Adrenal gland (tissue), 12 donors: ENCODE data around the gene C4orf36. TPM values are rescaled to one million over a fixed set of nuclear protein-coding genes. Genes with fewer than 3 reads are reported as not detected.
"Not testable (repeated sequence)": the region's sequence is repeated elsewhere in the genome, so short reads cannot be mapped to it uniquely, and the experiment has no call there.

Experiments
- DNase-seq, 7 donors: peaks; one replicate each; pipeline ENCODE4 v3.0.0-alpha.2; 2019 to 2020
- H3K27ac ChIP-seq, 5 donors: fragments of 200-600 bp; sonication (generic) in 4 of 5; 1 replicate in 3 of 5; 2 replicates in 2 of 5; pipeline versions ENCODE4 v1.5.1 to v1.8.0; 2016 to 2020; ENCODE audit warnings: mild to moderate bottlenecking in 1 of 5
- H3K27me3 ChIP-seq: fragments of 200-600 bp; 2 replicates; pipeline ENCODE4 v1.8.0; 2021
- H3K36me3 ChIP-seq, 2 donors: fragments of 200-600 bp; replicated peaks in 1 of 2; 1 replicate in 1 of 2; 2 replicates in 1 of 2; pipeline versions ENCODE4 v1.5.1 to v1.8.0; 2018 to 2022
- H3K4me1 ChIP-seq, 2 donors: fragments of 200-600 bp; replicated peaks in 1 of 2; 1 replicate in 1 of 2; 2 replicates in 1 of 2; pipeline versions ENCODE4 v1.5.1 to v1.8.0; 2018 to 2021
- H3K4me3 ChIP-seq, 4 donors: fragments of 200-600 bp; sonication (generic) in 3 of 4; one replicate each; pipeline ENCODE4 v1.5.1; 2016 to 2018
- H3K9me3 ChIP-seq, 3 donors: fragments of 200-600 bp; sonication (generic) in 1 of 3; replicated peaks in 1 of 3; 1 replicate in 2 of 3; 2 replicates in 1 of 3; pipeline versions ENCODE4 v1.5.1 to v1.8.0; 2016 to 2021
- POLR2A ChIP-seq, 2 donors: fragments of 450-650 bp; IDR thresholded peaks; one replicate each; pipeline ENCODE4 v1.6.1; 2017; ENCODE audit warnings: antibody characterized with exemption in 2 of 2, mild to moderate bottlenecking in 2 of 2, moderate library complexity in 1 of 2
- WGBS, 4 donors: extraction: QIAGEN DNeasy Blood & Tissue Kit in 2 of 4; methylation state at CpG; one replicate each; pipeline versions ENCODE4 v1.1.5 to v1.1.7; 2013 to 2017; 5-methylcytosine and 5-hydroxymethylcytosine counted together
- intact Hi-C, 2 donors: fragments of 100-400 bp; cut with DNase I; formaldehyde crosslinking; loops; one replicate each; pipeline versions ENCODE4 v1.14.1 to v1.15.0; 2022 to 2023
- polyA plus RNA-seq, 3 donors: library from polyadenylated mRNA; stranded (reverse); fragments of 200-250 nt in 2 of 3; fragments of 350-450 nt in 1 of 3; fragmentation: Illumina TruSeq in 1 of 3; extraction: RNeasy Lipid Tissue Mini Kit (QIAGEN cat#74804) in 1 of 3; gene quantifications; one replicate each; pipeline ENCODE4 v1.2.3, GENCODE V29; 2013 to 2014
- total RNA-seq, 9 donors: library from RNA; depleted of rRNA in 4 of 9; stranded (reverse); fragments of >200 nt in 4 of 9; fragments of 120-200 nt in 1 of 9; fragmentation: NEBNext Ultra II Directional in 1 of 9; extraction: Animal tissue kit (Norgen Biotek cat#: 25700) in 1 of 9; gene quantifications; one replicate each; pipeline versions ENCODE4 v1.1.0 to v1.2.4, GENCODE V29; 2013 to 2023
- TF ChIP-seq, protein P1 (sequence below), 6 experiments: fragments of 450-650 bp in 4 of 6; fragments of 200-600 bp in 2 of 6; sonication (generic) in 1 of 6; IDR thresholded peaks; 1 replicate in 5 of 6; 2 replicates in 1 of 6; pipeline versions ENCODE4 v1.5.1 to v1.8.0; 2016 to 2021; ENCODE audit warnings: antibody characterized with exemption in 6 of 6, mild to moderate bottlenecking in 2 of 6, moderate library complexity in 1 of 6
- donor health status: healthy with polysubstance abuse.
- donor health status: Bipolar disorder and iron deficiency.
- donor health status: DM: yes; HTN: yes; CAD: no.
- donor health status: DM: no; HTN: no; CAD: no.
- donor health status: DM: no; HTN: no; CAD: no.
- donor health status: DM: yes; HTN: yes; CAD: no.

C4orf36 gene
- total and polyA plus RNA-seq, 12 donors, result 0.20 to 2.0 (median 0.55) TPM; not detected in 4

DNA sequence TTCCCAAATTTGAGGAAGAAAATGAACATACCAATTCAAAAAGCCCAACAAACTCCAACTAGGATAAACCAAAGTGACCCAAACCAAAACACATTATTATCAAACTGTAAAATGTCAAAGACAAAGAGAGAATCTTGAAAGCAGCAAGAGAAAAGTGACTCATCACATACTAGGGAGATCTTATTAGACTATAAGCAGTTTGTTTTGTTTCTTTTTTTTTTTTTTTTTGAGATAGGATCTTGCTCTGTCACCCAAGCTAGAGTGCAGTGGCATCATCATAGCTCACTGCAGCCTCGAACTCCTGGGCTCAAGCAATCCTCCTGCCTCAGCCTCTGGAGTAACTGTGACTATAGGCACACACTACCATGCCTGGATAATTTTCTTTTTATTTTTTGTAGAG lies 12.6 kb downstream of the C4orf36 start:
- intact Hi-C loops, result no loop called here
- Histone ChIP-seq H3K27me3 (no peaks in the 10 kb centered on the region), H3K36me3 (no peaks in the 10 kb centered on the region), H3K27ac (no peak overlapping the region), H3K4me3 (no peak overlapping the region), H3K4me1 (no peaks in the 10 kb centered on the region), H3K9me3 (peaks cover 0 to 11% (median 5%) of the 10 kb centered on the region in 3 donors)
- no peak for TF ChIP-seq POLR2A (IDR thresholded peaks at IDR 0.05)
- TF ChIP-seq, protein P1, sequence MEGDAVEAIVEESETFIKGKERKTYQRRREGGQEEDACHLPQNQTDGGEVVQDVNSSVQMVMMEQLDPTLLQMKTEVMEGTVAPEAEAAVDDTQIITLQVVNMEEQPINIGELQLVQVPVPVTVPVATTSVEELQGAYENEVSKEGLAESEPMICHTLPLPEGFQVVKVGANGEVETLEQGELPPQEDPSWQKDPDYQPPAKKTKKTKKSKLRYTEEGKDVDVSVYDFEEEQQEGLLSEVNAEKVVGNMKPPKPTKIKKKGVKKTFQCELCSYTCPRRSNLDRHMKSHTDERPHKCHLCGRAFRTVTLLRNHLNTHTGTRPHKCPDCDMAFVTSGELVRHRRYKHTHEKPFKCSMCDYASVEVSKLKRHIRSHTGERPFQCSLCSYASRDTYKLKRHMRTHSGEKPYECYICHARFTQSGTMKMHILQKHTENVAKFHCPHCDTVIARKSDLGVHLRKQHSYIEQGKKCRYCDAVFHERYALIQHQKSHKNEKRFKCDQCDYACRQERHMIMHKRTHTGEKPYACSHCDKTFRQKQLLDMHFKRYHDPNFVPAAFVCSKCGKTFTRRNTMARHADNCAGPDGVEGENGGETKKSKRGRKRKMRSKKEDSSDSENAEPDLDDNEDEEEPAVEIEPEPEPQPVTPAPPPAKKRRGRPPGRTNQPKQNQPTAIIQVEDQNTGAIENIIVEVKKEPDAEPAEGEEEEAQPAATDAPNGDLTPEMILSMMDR (IDR thresholded peaks at IDR 0.05), result no peak
- no peak for DNase-seq
- 67 to 89% (median 72%) methylated on average over 1 of the region's 1 CpG for WGBS, 4 donors

DNA sequence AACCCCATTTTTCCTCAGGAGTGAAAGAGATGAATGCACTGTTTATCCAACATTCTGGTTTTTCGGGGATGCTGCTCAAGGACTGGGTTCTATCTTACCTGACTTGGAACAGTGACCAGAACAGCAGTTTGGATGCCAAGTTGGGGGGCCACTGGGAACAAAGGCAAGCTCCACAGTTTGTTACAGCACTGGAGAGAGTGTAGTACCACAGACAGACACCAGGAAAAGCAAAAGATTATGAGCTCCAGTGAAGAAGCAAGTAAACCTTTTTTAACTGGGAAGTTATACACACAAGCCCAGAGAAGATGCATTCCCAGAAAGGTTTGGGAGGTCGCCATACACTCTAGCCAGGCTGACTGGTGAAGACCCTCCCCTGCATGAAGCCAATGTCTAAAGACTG lies 13.6 kb downstream of the C4orf36 start:
- Histone ChIP-seq H3K27ac (no peak overlapping the region), H3K36me3 (no peaks in the 10 kb centered on the region), H3K9me3 (peaks cover 0 to 11% (median 5%) of the 10 kb centered on the region in 3 donors), H3K4me1 (no peaks in the 10 kb centered on the region), H3K4me3 (no peak overlapping the region), H3K27me3 (no peaks in the 10 kb centered on the region)
- DNase-seq, result no peak
- TF ChIP-seq POLR2A (IDR thresholded peaks at IDR 0.05), result no peak
- TF ChIP-seq, protein P1 (IDR thresholded peaks at IDR 0.05), result no peak
- WGBS, 4 donors, result 89 to 90% (median 89%) methylated on average over 2 of the region's 2 CpGs
- intact Hi-C loops, result no loop called here

DNA sequence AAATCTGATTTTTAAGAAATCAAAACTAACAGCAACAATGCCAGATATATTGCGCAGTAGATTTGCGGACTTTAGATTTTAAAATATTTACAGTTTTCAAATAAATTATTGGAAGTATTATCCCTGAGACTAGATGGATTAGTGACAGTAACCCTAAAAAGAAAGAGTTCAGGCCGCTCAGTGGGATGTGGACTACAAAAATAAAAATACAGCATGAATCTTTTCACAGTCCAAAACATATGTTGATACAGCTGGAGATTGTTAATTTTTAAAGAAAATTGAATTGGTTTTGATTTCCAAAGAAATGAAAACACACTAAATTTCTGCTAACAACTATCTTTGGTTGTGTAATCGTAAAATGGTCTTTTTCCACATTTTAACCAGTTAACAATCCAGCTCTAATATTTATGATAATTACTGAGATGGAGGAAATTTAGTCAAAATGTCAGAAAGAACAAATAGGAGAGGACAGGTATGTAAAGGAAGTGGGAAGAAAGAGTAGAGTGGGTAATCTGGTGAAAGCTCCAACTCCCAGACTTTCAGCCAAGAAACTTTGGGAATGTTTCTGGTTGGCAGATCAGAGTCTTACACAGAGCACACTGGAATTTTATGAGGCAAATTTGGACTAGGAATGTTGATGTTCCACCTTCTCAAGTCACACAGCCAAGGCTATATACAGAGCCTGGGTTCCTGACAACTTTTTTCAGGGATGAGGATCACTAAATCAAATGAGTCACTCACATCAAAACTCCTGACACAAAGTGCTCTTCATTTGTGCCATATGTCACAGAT lies 15.1 kb downstream of the C4orf36 start:
- no peak for DNase-seq
- H3K4me1 ChIP-seq, result no peaks in the 10 kb centered on the region
- no peak overlapping the region for H3K4me3 ChIP-seq
- H3K27ac ChIP-seq, result no peak overlapping the region
- WGBS, 4 donors, result 64 to 79% (median 72%) methylated on average over 4 of the region's 4 CpGs
- intact Hi-C loops, result no loop called here
- TF ChIP-seq, protein P1 (IDR thresholded peaks at IDR 0.05), result no peak
- no peaks in the 10 kb centered on the region for H3K27me3 ChIP-seq
- H3K36me3 ChIP-seq, result no peaks in the 10 kb centered on the region
- H3K9me3 ChIP-seq, result peaks cover 0 to 11% (median 5%) of the 10 kb centered on the region in 3 donors

DNA sequence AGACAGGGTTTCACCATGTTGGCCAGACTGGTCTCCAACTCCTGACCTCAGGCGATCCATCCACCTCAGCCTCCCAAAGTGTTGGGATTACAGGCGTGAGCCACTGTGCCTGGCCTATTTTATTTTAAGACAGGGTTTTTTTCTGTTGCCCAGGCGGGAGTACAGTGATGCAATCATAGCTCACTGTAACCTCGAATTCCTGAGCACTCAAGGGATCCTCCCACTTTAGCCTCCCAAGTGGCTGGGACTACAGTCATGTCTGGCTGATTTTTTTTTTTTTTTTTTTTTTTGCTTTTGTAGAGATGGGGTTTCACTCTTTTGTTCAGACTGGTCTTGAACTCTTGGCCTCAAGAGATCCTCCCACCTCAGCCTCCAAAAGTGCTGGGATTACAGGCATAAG lies 16.8 kb downstream of the C4orf36 start:
- DNase-seq, H3K4me1 ChIP-seq, H3K27ac ChIP-seq, H3K36me3 ChIP-seq, intact Hi-C loops, H3K4me3 ChIP-seq, H3K27me3 ChIP-seq: not testable (repeated sequence)
- 81 to 90% (median 81%) methylated on average over 4 of the region's 4 CpGs for WGBS, 4 donors
- H3K9me3 ChIP-seq, result peaks cover 0 to 11% (median 5%) of the 10 kb centered on the region in 3 donors

DNA sequence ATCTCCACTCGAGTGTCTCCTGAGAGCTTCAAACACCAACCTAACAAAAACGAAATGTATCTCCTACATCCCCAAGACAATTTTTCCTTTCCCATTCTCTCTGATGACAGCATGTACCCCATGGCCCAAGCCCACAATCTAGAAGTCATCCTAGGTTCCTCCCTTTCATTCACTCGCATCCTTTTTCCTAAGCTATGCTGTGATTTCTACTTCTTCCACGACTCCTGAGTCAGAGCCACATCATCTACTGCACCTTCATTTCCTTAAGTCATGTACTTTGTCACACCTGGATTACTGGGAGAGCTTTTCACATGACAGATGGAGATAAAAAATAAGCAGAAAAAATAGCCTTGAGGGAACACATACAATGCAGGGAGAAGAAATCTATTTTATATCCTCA lies 20.1 kb downstream of the C4orf36 start:
- no peaks in the 10 kb centered on the region for H3K36me3 ChIP-seq
- intact Hi-C loops, result no loop called here
- no peak for TF ChIP-seq POLR2A (IDR thresholded peaks at IDR 0.05)
- TF ChIP-seq, protein P1 (IDR thresholded peaks at IDR 0.05), result no peak
- peaks cover 0 to 5% (median 0%) of the 10 kb centered on the region in 3 donors for H3K9me3 ChIP-seq
- WGBS, 4 donors, result 71 to 76% (median 75%) methylated on average over 4 of the region's 4 CpGs
- H3K4me1 ChIP-seq, result no peaks in the 10 kb centered on the region
- H3K27ac ChIP-seq, result no peak overlapping the region
- H3K4me3 ChIP-seq, result no peak overlapping the region
- H3K27me3 ChIP-seq, result no peaks in the 10 kb centered on the region
- DNase-seq, result no peak
